Islet precursor cell (in vitro differentiated cells): ENCODE data around the gene GPR17.

Experiments used
- DNase-seq: peaks from one replicate; pipeline ENCODE4 v3.0.0-alpha.2; 2018

Gene GPR17

GRCh38 chr2:127615511-127616166, 30.3 kb upstream of the GPR17 start:
- peak; percentile 40 for DNase-seq

- DNase-seq = peak; percentile 54
Measured at GRCh38 chr2:127618551-127619202, 27.3 kb upstream of the GPR17 start.

GRCh38 chr2:127619203-127619590, 26.8 kb upstream of the GPR17 start:
- DNase-seq = peak; percentile 10

- DNase-seq = peak; percentile 51
Measured at GRCh38 chr2:127619877-127620705, 25.9 kb upstream of the GPR17 start.

- peak; percentile 29 for DNase-seq
Measured at GRCh38 chr2:127620866-127621265, 25.1 kb upstream of the GPR17 start.

- DNase-seq = peak; percentile 37
Measured at GRCh38 chr2:127621981-127622431, 23.9 kb upstream of the GPR17 start.

- DNase-seq = peak; percentile 48
Measured at GRCh38 chr2:127622561-127623387, 23.2 kb upstream of the GPR17 start.

GRCh38 chr2:127623388-127624319, 22.3 kb upstream of the GPR17 start:
- peak; percentile 56 for DNase-seq

GRCh38 chr2:127624320-127624755, 21.6 kb upstream of the GPR17 start:
- DNase-seq = no peak

- DNase-seq = no peak
Measured at GRCh38 chr2:127624756-127625571, 21.0 kb upstream of the GPR17 start.

- no peak for DNase-seq
Measured at GRCh38 chr2:127625572-127625951, 20.4 kb upstream of the GPR17 start.

- no peak for DNase-seq
Measured at GRCh38 chr2:127626175-127626574, 19.8 kb upstream of the GPR17 start.

- no peak for DNase-seq
Measured at GRCh38 chr2:127626917-127627739, 18.8 kb upstream of the GPR17 start.

GRCh38 chr2:127627740-127628571, 18.0 kb upstream of the GPR17 start:
- no peak for DNase-seq

- DNase-seq = no peak
Measured at GRCh38 chr2:127628767-127629614, 17.0 kb upstream of the GPR17 start.

GRCh38 chr2:127629637-127630036, 16.3 kb upstream of the GPR17 start:
- DNase-seq = no peak

- no peak for DNase-seq
Measured at GRCh38 chr2:127630096-127630863, 15.7 kb upstream of the GPR17 start.
